ENCODE data around the gene LFNG. TPM values are rescaled to one million over a fixed set of nuclear protein-coding genes. Genes with fewer than 3 reads are reported as not detected.
A peak's percentile ranks its signal among the peaks of the same experiment; 100 is the strongest.

The LFNG gene
- total and polyA plus RNA-seq, 9 of the 15 experiments (the other 6 are each of a cell fraction or from before 2014, with no cell fraction given): 0.03 to 0.89 (median 0.25) TPM; not detected in 1

DNA sequence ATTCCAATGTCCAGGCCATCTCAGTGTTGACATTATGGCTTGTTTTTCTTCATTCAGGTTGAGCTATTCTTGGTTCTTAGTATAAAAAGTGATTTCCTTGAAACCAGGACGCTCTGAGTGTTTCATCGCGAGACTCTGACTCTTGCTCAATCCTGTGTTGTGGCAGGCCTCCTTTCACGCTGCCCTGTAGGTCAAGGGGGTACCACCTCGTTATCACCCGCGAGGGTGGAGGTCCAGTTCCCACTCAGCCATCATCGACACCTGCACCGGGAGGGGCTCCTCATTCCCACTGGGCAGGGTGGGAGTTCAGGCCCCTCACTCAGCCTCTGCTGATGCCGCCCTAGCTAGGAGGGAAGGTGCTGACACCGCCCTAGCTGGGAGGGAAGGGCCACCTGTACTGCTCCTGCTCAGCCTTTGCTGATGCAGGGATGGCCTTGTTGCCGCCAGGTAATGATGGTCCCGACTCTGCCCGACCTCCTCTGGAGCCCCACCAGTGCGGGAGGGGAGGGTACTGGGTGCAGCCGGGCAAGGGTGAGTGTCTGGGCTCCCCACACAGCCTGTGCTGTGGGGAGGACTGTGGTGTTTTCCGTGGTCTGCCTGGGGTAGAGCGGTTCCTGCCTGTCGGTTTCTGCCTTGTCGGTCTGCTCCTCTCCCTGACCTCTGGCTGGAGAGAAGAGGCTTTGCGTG, 55.6 kb downstream of the LFNG start:
- Histone ChIP-seq H3K27ac (ENCODE audit: extremely low read depth, low read depth, low read length) (no peak overlapping the region), H3K9ac (ENCODE audit: insufficient read depth in 1 of 2, low read depth in 2 of 2, low read length in 2 of 2) (0 out of 4 replicates have a peak overlapping the region, but pooled peaks of 1 of the 2 experiments have one; percentile 19), H3K4me3 (no peak overlapping the region), H2AFZ (ENCODE audit: low read depth, low read length) (no peak overlapping the region), H4K20me1 (replicated peaks; ENCODE audit: control insufficient read depth, insufficient read depth, low read length) (no peaks in the 10 kb centered on the region), H3K36me3 (ENCODE audit: control insufficient read depth, insufficient read depth, low read length) (peaks cover 9% of the 10 kb centered on the region; the same call in 1 of the 3 replicates), H3K4me2 (ENCODE audit: insufficient read depth, low read length) (no peak overlapping the region), H3K9me1 (ENCODE audit: control insufficient read depth, insufficient read depth, low read length) (no peaks in the 10 kb centered on the region), H3K4me1 (replicated peaks in 1 of 2; ENCODE audit: control insufficient read depth in 2 of 2, insufficient read depth in 2 of 2, low read length in 2 of 2) (peaks cover 12 to 19% of the 10 kb centered on the region in 2 experiments; a peak in 4 of 5 replicates), H3K79me2 (ENCODE audit: control insufficient read depth, insufficient read depth, low read length) (no peaks in the 10 kb centered on the region), H3K27me3 (ENCODE audit: control insufficient read depth in 2 of 2, insufficient read depth in 2 of 2, low read length in 2 of 2) (no peaks in the 10 kb centered on the region), H3K9me3 (replicated peaks; ENCODE audit: control insufficient read depth, insufficient read depth, low read depth, low read length) (no peaks in the 10 kb centered on the region)
- in situ Hi-C loops (cut with MboI): no loop called here
- ChIA-PET POLR2A (interaction anchor here (0.7 kb wide), 1 partner anchor 29 kb away, joined by 5 read pairs; no protein-coding TSS in a partner anchor), CTCF (ENCODE audit: low intra/inter-chr PET ratio) (no interaction called here)
- intact Hi-C loops (cut with micrococcal nuclease): no loop called here
- no peak for DNase-seq (ENCODE audit: extremely low read depth in 1 of 4, low spot score in 3 of 4)
- 72% methylated on average over 20 of the region's 21 CpGs for WGBS (ENCODE audit: insufficient coverage, low coverage, missing lambda C conversion rate)
- no peak for ATAC-seq
- FAIRE-seq: no peak
- no TSS peak for BruUV-seq (replicated peaks)
- no peak for TF ChIP-seq MCM3 (IDR thresholded peaks at IDR 0.05)
- TF ChIP-seq, protein P1, sequence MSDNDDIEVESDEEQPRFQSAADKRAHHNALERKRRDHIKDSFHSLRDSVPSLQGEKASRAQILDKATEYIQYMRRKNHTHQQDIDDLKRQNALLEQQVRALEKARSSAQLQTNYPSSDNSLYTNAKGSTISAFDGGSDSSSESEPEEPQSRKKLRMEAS (CRISPR knock-in tag; IDR thresholded peaks at IDR 0.05): no peak

DNA sequence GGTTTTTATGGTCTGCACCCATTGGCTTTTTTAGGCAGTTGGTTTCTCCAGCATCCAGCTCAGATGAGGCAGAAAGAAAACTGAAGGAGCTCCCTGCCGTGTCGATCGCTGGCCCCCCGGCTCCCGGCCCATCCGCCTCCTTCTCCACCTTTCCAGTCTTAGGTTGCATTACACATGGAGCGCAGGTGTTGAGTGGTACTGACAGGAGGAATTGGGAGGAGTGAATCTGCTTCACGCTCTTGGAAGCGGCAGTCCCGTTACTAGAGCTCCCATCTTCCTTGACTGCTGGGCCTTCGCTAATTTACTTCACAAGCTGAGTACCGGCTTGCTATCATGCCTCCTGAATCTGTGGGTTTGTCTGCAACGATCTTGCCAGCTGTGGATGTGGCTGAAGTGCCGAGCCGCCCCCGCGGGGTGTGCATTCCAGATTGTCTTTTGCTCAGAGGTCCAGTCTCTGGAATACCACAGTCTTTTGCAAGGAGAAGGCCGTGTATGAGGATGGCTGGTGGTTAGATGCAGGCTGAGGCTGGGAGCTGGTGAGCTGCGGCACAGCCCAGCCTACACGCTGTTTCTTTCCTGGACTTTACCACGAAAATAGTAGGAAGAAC, 56.3 kb downstream of the LFNG start:
- no peak for DNase-seq (ENCODE audit: extremely low read depth in 1 of 4, low spot score in 3 of 4)
- Histone ChIP-seq H3K79me2 (ENCODE audit: control insufficient read depth, insufficient read depth, low read length) (no peaks in the 10 kb centered on the region), H3K27me3 (ENCODE audit: control insufficient read depth in 2 of 2, insufficient read depth in 2 of 2, low read length in 2 of 2) (no peaks in the 10 kb centered on the region), H4K20me1 (replicated peaks; ENCODE audit: control insufficient read depth, insufficient read depth, low read length) (no peaks in the 10 kb centered on the region), H3K4me1 (replicated peaks in 1 of 2; ENCODE audit: control insufficient read depth in 2 of 2, insufficient read depth in 2 of 2, low read length in 2 of 2) (peaks cover 12 to 19% of the 10 kb centered on the region in 2 experiments; a peak in 4 of 5 replicates), H3K36me3 (ENCODE audit: control insufficient read depth, insufficient read depth, low read length) (peaks cover 9% of the 10 kb centered on the region; the same call in 1 of the 3 replicates), H3K4me3 (no peak overlapping the region), H3K4me2 (ENCODE audit: insufficient read depth, low read length) (no peak overlapping the region), H3K9me3 (replicated peaks; ENCODE audit: control insufficient read depth, insufficient read depth, low read depth, low read length) (no peaks in the 10 kb centered on the region), H3K9me1 (ENCODE audit: control insufficient read depth, insufficient read depth, low read length) (no peaks in the 10 kb centered on the region), H3K27ac (ENCODE audit: extremely low read depth, low read depth, low read length) (no peak overlapping the region), H3K9ac (ENCODE audit: insufficient read depth in 1 of 2, low read depth in 2 of 2, low read length in 2 of 2) (no peak overlapping the region; a peak in 1 of 4 replicates), H2AFZ (ENCODE audit: low read depth, low read length) (no peak overlapping the region)
- no peak for FAIRE-seq
- intact Hi-C loops (cut with micrococcal nuclease) (no loop called here), in situ Hi-C loops (cut with MboI) (no loop called here)
- 80% methylated on average over 20 of the region's 21 CpGs for WGBS (ENCODE audit: insufficient coverage, low coverage, missing lambda C conversion rate)
- POLR2A ChIA-PET: no interaction called here
- CTCF ChIA-PET (ENCODE audit: low intra/inter-chr PET ratio): no interaction called here
- ATAC-seq: no peak
- BruUV-seq (replicated peaks): no TSS peak
- TF ChIP-seq CXXC5 (CRISPR knock-in tag; IDR thresholded peaks at IDR 0.05) (no peak), PCBP2 (IDR thresholded peaks at IDR 0.05; ENCODE audit: low read depth, low read length, poor library complexity, severe bottlenecking) (no peak), GTF2E2 (tag; IDR thresholded peaks at IDR 0.05) (no peak), CCAR2 (IDR thresholded peaks at IDR 0.05; ENCODE audit: low read depth, low read length) (no peak)
- TF ChIP-seq, protein P2, sequence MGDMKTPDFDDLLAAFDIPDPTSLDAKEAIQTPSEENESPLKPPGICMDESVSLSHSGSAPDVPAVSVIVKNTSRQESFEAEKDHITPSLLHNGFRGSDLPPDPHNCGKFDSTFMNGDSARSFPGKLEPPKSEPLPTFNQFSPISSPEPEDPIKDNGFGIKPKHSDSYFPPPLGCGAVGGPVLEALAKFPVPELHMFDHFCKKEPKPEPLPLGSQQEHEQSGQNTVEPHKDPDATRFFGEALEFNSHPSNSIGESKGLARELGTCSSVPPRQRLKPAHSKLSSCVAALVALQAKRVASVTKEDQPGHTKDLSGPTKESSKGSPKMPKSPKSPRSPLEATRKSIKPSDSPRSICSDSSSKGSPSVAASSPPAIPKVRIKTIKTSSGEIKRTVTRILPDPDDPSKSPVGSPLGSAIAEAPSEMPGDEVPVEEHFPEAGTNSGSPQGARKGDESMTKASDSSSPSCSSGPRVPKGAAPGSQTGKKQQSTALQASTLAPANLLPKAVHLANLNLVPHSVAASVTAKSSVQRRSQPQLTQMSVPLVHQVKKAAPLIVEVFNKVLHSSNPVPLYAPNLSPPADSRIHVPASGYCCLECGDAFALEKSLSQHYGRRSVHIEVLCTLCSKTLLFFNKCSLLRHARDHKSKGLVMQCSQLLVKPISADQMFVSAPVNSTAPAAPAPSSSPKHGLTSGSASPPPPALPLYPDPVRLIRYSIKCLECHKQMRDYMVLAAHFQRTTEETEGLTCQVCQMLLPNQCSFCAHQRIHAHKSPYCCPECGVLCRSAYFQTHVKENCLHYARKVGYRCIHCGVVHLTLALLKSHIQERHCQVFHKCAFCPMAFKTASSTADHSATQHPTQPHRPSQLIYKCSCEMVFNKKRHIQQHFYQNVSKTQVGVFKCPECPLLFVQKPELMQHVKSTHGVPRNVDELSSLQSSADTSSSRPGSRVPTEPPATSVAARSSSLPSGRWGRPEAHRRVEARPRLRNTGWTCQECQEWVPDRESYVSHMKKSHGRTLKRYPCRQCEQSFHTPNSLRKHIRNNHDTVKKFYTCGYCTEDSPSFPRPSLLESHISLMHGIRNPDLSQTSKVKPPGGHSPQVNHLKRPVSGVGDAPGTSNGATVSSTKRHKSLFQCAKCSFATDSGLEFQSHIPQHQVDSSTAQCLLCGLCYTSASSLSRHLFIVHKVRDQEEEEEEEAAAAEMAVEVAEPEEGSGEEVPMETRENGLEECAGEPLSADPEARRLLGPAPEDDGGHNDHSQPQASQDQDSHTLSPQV (IDR thresholded peaks at IDR 0.05): no peak
- TF ChIP-seq, protein P3, sequence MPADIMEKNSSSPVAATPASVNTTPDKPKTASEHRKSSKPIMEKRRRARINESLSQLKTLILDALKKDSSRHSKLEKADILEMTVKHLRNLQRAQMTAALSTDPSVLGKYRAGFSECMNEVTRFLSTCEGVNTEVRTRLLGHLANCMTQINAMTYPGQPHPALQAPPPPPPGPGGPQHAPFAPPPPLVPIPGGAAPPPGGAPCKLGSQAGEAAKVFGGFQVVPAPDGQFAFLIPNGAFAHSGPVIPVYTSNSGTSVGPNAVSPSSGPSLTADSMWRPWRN (IDR thresholded peaks at IDR 0.05; ENCODE audit: low read depth): no peak
